GM20000 (cell line): ENCODE results near the gene IL6ST.
A peak's percentile ranks its signal among the peaks of the same experiment; 100 is the strongest.
"Not testable (repeated sequence)": the region's sequence is repeated elsewhere in the genome, so short reads cannot be mapped to it uniquely, and the experiment has no call there.

Experiments used
- DNase-seq: peaks from one replicate; pipeline ENCODE4 v3.0.0; 2012; ENCODE audit warnings: low spot score
- TF ChIP-seq, protein P1 (sequence below): IDR thresholded peaks from 2 replicates; pipeline ENCODE4 v1.5.1; 2012; ENCODE audit warnings: mild to moderate bottlenecking, control low read depth; ENCODE audit errors: extremely low read depth, missing control alignments

Gene IL6ST

DNA sequence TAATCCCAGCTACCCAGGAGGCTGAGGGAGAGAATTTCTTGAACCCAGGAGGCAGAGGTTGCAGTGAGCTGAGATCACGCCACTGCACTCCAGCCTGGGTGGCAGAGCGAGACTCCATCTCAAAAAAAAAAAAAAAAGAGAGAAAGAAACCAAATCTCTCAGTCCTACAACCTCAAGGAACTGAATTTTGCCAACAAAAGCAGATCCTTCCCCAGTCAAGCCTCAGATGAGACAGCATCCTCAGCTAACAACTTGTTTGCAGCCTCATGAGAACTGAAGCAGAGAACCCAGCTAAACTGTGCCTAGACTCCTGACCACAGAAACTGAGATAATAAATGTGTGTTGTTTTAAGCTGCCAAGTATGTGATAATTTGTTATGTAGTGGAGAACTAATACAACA is 7.5 kb upstream of the IL6ST start:
- no peak for DNase-seq
- TF ChIP-seq, protein P1, sequence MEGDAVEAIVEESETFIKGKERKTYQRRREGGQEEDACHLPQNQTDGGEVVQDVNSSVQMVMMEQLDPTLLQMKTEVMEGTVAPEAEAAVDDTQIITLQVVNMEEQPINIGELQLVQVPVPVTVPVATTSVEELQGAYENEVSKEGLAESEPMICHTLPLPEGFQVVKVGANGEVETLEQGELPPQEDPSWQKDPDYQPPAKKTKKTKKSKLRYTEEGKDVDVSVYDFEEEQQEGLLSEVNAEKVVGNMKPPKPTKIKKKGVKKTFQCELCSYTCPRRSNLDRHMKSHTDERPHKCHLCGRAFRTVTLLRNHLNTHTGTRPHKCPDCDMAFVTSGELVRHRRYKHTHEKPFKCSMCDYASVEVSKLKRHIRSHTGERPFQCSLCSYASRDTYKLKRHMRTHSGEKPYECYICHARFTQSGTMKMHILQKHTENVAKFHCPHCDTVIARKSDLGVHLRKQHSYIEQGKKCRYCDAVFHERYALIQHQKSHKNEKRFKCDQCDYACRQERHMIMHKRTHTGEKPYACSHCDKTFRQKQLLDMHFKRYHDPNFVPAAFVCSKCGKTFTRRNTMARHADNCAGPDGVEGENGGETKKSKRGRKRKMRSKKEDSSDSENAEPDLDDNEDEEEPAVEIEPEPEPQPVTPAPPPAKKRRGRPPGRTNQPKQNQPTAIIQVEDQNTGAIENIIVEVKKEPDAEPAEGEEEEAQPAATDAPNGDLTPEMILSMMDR, result no peak

DNA sequence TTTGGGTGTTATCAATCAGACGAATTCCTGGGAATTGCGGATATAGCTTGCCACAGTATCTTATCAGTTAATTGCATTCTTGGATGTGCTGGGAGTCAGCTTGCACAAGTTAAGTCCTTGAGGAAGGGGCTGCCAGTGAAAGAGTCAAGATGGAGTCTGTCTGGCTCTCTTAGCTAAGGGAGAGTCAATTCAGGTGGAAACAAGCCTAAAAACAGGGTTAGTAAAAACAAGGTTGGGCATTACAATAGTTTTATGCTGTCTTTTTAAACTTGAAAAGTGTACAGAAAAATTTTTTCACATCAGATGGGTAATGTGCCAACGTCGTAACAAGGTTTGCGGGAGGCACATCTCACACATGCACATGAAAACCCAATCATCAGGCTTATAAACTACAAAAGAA is 5.5 kb upstream of the IL6ST start:
- DNase-seq, result not testable (repeated sequence)

DNA sequence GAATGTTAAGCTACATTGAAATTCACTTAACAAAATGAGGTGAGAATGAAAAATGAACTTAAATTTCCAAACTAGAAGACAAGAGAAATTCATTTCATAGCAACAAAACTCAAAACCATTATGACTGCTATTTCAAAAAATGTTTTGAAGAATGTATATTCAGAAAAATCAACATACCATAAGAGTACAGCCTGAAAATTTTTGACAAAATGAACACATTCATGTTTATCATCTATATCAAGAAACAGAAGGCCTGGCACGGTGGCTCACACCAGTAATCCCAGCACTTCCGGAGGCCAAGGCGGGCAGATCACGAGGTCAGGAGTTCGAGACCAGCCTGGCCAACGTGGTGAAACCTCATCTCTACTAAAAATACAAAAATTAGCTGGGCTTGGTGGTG is 4.2 kb upstream of the IL6ST start:
- TF ChIP-seq, protein P1, result no peak

DNA sequence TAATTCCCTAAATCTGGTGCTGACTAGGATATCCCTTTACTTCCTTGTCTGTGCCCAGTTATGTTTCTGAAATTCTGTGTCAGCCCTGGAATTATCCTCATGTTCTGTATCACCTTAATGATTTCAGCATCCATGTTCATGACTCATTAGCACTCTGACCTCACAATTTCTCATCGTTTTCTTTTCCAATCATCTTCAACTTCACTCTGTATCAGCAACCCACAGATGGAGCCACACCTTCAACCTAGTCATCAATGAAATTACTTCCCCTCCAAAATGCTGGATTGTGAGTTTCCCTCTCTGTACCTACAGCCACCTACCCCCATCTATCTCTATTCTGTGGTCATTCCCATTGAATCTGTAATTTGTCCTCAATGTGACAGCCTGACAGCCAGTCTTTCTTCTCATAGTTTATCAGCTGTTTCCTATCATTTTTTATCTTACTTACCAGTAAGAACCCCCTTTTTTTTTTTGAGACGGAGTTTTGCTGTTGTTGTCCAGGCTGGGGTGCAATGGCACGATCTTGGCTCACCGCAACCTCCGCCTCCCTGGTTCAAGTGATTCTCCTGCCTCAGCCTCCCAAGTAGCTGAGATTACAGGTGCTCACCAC is 3.1 kb upstream of the IL6ST start:
- TF ChIP-seq, protein P1, result no peak
- no peak for DNase-seq

More for the DNA sequence above, 4.2 kb upstream of the IL6ST start:
- no peak for DNase-seq

DNA sequence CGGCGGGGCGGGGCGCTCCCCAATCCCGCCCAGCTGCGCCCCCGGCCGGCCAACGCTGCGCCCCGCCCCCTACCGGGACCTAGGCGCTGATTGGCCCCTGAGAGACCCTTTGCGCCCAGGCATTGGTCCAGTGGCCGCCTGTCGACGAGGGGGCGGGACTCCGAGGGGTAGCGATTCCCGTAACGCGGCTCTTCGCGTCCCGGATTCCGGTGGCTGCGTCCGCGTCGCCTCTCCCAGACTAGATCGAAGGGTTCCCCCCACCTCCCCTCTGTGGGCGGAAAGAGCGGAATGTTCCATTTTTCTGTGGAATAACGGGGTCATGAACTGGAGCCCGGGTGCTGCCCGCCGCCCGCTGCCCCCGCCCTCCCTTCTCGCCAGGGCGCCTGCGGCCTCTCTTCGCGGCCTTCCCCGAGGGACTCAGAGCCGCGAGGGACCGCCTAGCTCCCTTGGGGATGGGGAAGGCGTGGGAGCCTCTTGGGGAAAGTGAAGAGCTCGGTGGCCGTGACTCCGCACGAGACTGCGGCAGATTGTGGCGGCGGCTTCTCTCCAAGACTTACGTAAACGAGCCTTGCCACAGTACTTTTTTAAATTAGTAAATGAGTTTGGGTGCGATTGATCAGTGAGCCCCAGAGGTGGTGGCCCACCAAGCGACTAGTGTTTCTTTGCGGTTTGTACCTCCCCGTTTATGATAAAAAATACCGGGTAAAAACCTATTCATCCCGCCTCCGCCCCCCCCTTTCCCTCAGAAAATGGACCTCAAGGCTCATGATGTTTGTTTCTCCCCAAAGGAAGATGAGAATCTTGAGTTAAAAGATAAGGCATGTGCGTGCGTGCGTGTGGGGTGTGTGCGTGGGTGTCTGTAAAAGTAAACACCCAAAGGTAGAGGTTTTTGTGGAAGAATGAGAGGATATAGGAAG is 493 bp upstream of the IL6ST start:
- DNase-seq, result peak; percentile 98
- TF ChIP-seq, protein P1, result peak; percentile 5

DNA sequence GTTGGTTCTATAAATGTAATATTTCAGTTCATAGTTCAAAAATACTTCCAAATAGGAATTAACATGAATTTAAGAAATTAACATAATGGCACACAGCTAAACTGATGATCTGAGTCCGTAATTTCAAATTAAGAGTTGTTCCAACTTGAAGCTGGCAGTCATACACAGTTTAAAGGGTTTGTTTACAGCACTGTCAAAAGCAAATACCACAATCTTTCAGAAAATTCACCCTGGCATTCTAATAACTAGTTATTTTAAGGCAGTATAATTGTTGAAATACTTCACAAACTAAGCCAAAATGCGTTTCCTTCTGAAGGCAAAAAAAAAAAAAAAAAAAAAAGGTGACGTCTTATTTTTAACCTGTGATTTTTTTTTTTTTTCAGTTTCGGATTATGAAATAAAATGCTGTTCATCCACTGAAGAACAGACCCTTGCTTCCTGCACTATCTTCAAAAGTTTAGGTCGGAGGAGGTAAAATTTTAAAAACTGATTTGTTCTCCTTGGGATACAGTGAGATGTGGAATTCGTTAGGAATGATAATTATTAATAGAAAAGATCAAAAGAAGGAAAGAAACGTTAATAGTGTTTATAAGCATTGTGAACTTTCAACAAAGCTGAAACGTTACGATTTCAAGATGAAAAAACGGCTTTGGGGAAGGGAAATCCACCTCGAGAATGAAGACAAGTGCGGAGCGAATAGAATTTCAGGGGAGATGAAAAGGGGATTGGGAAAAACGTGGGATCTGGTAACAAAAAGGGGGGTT is 850 bp downstream of the IL6ST start:
- peak; percentile 49 for DNase-seq
- TF ChIP-seq, protein P1, result no peak

DNA sequence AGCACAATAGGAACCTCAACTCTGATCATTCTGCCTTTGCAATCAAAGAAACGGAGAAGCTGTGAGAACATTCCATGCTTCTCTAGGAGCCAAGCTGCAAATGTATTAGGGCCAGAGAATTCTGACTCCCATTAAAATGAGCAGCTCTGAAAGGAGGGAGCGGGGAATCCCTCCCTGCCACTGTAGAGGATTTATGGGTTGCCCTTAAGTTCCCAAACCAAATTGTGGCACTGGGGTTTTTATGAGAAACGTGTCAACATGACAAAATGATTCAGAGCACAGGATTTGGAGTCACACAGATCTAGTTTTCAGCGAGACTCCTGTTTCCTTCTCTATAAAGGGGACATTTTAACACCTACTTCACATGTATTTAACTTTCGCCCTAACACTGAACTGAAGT is 1.8 kb downstream of the IL6ST start:
- no peak for DNase-seq
- TF ChIP-seq, protein P1, result no peak
